ENCODE measurements around the gene PLXNA1. TPM values are rescaled to one million over a fixed set of nuclear protein-coding genes. Genes with fewer than 3 reads are reported as not detected.

PLXNA1 gene
- total RNA-seq, 1 experiment from 2014 or later = 30.3 TPM

GRCh38 chr3:126938520-126939337 is 44.2 kb upstream of the PLXNA1 start:
- H3K9me3 ChIP-seq (ENCODE audit: control insufficient read depth in 1 of 2, insufficient read depth in 1 of 2, low read depth in 1 of 2, low read length in 2 of 2) = no peaks in the 10 kb centered on the region
- H3K4me1 ChIP-seq (ENCODE audit: control insufficient read depth in 1 of 2, insufficient read depth in 2 of 2, low read length in 2 of 2) = no peaks in the 10 kb centered on the region
- no peaks in the 10 kb centered on the region for H3K27me3 ChIP-seq (ENCODE audit: insufficient read depth, low read length)
- no peaks in the 10 kb centered on the region for H3K79me2 ChIP-seq (ENCODE audit: insufficient read depth, low read length)
- no peak overlapping the region for H3K9ac ChIP-seq (ENCODE audit: low read length)
- H2AFZ ChIP-seq (ENCODE audit: low read depth, low read length, poor library complexity, severe bottlenecking) = no peak overlapping the region
- no peak overlapping the region for H3K4me3 ChIP-seq (replicated peaks in 1 of 2; ENCODE audit: low read depth in 1 of 2, low read length in 2 of 2)
- CTCF ChIA-PET = no interaction called here
- BruUV-seq (replicated peaks) = no TSS peak
- H3K27ac ChIP-seq (ENCODE audit: low read depth, low read length) = no peak overlapping the region
- RAD21 ChIA-PET (ENCODE audit: low non-redundant PET in 1 of 2, low total read pairs in 2 of 2, uncharacterized antibody in 2 of 2, unreplicated experiment in 2 of 2) = no interaction called here
- POLR2A ChIA-PET = interaction anchor here (0.8 kb wide), 1 partner anchor 11 kb away, joined by 3 read pairs; no protein-coding TSS in a partner anchor
- intact Hi-C loops (cut with micrococcal nuclease) = no loop called here
- H4K20me1 ChIP-seq (ENCODE audit: insufficient read depth) = no peaks in the 10 kb centered on the region
- H3K4me2 ChIP-seq (ENCODE audit: low read length) = no peak overlapping the region
- no peak for ATAC-seq
- H3K36me3 ChIP-seq (ENCODE audit: control insufficient read depth in 1 of 2, insufficient read depth in 2 of 2, low read length in 2 of 2) = no peaks in the 10 kb centered on the region
- TF ChIP-seq RAD21 (IDR thresholded peaks at IDR 0.05; ENCODE audit: low read depth) = no peak
- DNase-seq (ENCODE audit: low read depth, low spot score) = no peak
- H3K9me2 ChIP-seq (ENCODE audit: insufficient read depth) = no peaks in the 10 kb centered on the region

GRCh38 chr3:126939338-126939718 is 43.6 kb upstream of the PLXNA1 start:
- Histone ChIP-seq H3K27ac (ENCODE audit: low read depth, low read length) (no peak overlapping the region), H3K4me1 (ENCODE audit: control insufficient read depth in 1 of 2, insufficient read depth in 2 of 2, low read length in 2 of 2) (no peaks in the 10 kb centered on the region), H3K79me2 (ENCODE audit: insufficient read depth, low read length) (no peaks in the 10 kb centered on the region), H4K20me1 (ENCODE audit: insufficient read depth) (no peaks in the 10 kb centered on the region), H3K4me3 (replicated peaks in 1 of 2; ENCODE audit: low read depth in 1 of 2, low read length in 2 of 2) (no peak overlapping the region), H3K9me3 (ENCODE audit: control insufficient read depth in 1 of 2, insufficient read depth in 1 of 2, low read depth in 1 of 2, low read length in 2 of 2) (no peaks in the 10 kb centered on the region), H2AFZ (ENCODE audit: low read depth, low read length, poor library complexity, severe bottlenecking) (no peak overlapping the region), H3K4me2 (ENCODE audit: low read length) (no peak overlapping the region), H3K27me3 (ENCODE audit: insufficient read depth, low read length) (no peaks in the 10 kb centered on the region), H3K36me3 (ENCODE audit: control insufficient read depth in 1 of 2, insufficient read depth in 2 of 2, low read length in 2 of 2) (no peaks in the 10 kb centered on the region), H3K9ac (ENCODE audit: low read length) (no peak overlapping the region), H3K9me2 (ENCODE audit: insufficient read depth) (no peaks in the 10 kb centered on the region)
- ChIA-PET POLR2A (interaction anchor here (0.8 kb wide), 1 partner anchor 12 kb away, joined by 3 read pairs; no protein-coding TSS in a partner anchor), CTCF (no interaction called here), RAD21 (ENCODE audit: low non-redundant PET in 1 of 2, low total read pairs in 2 of 2, uncharacterized antibody in 2 of 2, unreplicated experiment in 2 of 2) (no interaction called here)
- intact Hi-C loops (cut with micrococcal nuclease) = no loop called here
- TF ChIP-seq, protein P1, sequence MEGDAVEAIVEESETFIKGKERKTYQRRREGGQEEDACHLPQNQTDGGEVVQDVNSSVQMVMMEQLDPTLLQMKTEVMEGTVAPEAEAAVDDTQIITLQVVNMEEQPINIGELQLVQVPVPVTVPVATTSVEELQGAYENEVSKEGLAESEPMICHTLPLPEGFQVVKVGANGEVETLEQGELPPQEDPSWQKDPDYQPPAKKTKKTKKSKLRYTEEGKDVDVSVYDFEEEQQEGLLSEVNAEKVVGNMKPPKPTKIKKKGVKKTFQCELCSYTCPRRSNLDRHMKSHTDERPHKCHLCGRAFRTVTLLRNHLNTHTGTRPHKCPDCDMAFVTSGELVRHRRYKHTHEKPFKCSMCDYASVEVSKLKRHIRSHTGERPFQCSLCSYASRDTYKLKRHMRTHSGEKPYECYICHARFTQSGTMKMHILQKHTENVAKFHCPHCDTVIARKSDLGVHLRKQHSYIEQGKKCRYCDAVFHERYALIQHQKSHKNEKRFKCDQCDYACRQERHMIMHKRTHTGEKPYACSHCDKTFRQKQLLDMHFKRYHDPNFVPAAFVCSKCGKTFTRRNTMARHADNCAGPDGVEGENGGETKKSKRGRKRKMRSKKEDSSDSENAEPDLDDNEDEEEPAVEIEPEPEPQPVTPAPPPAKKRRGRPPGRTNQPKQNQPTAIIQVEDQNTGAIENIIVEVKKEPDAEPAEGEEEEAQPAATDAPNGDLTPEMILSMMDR (IDR thresholded peaks at IDR 0.05 in 2 of 3, conservative IDR thresholded peaks at IDR 0.05 in 1 of 3; ENCODE audit: borderline replicate concordance in 1 of 3, insufficient read depth in 1 of 3, low read depth in 2 of 3, low read length in 2 of 3) = peak in 2 of 3 experiments; percentile 30 to 34; a peak in 3 of 6 replicates
- TF ChIP-seq FOSL1 (IDR thresholded peaks at IDR 0.05; ENCODE audit: low read depth) (no peak), RAD21 (IDR thresholded peaks at IDR 0.05; ENCODE audit: low read depth) (peak; percentile 29), CBX3 (IDR thresholded peaks at IDR 0.05; ENCODE audit: low read depth) (no peak), SIN3A (IDR thresholded peaks at IDR 0.05; ENCODE audit: low read depth) (no peak)
- no peak for DNase-seq (ENCODE audit: low read depth, low spot score)
- no TSS peak for BruUV-seq (replicated peaks)
- ATAC-seq = peak; percentile 68; the same call in 1 of the 2 replicates
